HG02571 (cell line): ENCODE results near the gene RASGRF2.

Source experiments
- ATAC-seq: cut with Tn5 transposase; IDR thresholded peaks from one replicate; pipeline ENCODE4 v1.9.1; 2021; ENCODE audit warnings: mild to moderate bottlenecking, moderate library complexity; ENCODE audit not compliant: unreplicated experiment

The RASGRF2 gene

DNA sequence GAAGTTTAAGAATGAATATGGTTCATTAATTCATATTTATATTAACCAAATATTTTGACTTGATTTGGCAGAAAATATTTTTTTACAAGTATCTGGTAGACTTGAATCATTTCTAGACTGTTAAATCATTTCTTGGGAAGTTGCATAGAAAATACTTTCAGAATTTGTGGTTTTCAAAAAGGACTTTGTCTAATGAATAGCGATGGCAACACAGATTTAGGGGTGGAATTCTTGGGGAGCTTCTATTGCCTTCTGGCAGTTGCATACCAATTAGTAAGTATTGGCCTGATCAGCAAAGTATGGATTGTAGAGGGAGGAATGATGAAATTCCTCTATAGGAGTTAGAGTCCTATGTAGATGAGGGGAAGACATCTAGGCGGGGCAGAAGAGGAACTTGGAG is 204.3 kb downstream of the RASGRF2 start:
- no peak for ATAC-seq

DNA sequence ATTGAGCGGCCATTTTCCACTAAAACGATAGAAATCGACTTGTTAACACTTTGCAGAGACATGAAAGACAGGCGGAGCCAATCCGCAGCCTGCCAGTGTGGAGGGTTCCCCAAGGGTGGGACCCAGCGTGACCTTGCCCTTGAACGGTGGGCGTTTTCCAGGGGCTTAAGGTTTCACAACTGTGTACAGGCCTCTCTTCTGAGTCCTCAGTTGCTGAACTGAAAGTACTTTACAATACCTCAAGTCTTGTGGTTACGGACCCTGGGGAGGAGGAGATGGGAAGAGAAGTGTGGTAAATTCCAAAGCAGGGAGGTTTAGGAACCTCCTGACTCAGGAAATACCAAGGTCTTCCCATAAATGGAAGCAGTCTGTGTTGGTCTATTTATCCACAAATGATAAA is 204.8 kb downstream of the RASGRF2 start:
- no peak for ATAC-seq

DNA sequence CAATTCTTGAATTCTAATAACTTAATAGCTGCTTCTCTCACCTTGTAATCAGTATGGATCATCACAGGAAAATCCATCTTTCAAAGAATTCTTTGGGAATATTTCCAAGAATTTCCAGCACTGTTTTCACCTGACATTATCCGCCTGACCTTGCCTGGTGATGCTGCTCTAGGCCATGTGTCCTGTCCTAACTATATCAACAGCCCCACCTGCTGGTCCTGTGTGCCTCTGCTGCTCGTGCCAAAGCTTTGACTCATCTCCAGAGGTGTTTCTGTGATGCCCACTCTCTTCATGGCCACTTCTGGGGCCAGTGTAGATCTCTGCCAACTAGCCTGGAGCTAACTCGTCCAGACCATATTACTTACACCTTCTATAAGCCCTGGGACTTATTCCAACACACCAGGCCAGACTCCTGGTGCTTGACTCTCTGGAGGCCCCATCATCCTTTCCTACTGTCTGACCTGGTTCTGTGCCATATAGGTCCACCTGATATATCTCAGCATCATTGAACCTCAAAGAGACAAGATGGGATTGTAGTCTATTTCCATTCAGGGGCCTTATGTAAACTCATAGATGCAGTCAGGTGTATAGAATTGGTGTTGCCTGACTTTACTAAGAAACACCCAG is 205.4 kb downstream of the RASGRF2 start:
- peak; percentile 80 for ATAC-seq

DNA sequence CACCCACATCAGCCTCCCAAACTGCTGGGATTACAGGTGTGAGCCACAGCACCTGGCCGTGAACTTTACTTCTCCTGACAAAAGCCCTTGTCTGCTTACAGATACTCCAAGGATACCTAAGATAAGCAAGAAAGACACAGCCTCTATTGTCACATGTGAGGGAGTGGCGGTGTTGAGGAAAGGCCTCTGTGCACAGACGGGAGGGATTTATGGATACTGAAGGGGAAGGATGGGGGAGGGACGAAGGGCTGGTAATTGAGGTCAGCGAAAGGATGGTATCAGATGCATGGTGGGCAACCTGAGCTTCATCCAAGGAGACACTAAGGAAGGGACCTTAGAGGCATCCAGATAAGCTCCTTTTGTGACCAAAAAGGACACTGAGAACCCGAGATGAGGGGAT is 206.3 kb downstream of the RASGRF2 start:
- no peak for ATAC-seq

DNA sequence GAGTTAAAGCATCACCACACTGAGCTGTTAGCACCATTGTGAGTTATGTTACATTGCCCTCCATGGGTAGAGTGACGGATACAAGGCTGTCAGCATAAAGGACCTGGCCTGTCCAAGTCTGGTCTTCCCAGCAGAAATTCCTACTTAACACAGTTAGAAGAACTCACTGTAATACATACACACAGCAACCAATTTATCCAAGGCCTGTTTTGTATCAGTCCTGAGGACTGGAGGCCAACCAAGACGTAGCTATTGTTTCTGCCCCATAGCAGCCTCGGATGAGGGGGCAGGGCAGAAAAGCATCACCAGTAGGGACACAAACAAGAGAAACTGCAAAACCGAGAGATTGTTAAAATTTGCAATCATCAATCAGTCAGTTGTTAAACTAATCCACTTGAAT is 206.9 kb downstream of the RASGRF2 start:
- ATAC-seq: no peak

DNA sequence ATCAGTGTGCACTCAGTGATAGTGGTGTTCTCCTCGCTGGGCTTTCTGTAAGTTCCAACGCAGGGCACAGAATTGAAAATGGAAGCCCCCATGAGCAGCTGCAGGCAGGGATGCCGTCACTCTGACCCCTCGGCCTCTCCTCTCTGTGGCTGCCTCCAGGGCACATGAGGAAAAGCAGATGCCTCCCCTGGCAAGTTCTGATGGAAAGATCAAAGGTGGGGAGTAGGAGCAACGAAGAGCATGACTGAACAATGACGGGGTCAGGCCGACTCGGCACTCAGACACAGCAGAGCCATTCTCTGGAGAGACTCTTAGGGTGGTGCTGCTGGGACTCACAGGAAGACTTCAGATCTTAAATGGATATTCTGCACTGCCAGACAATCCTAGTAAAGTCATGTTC is 207.4 kb downstream of the RASGRF2 start:
- no peak for ATAC-seq

DNA sequence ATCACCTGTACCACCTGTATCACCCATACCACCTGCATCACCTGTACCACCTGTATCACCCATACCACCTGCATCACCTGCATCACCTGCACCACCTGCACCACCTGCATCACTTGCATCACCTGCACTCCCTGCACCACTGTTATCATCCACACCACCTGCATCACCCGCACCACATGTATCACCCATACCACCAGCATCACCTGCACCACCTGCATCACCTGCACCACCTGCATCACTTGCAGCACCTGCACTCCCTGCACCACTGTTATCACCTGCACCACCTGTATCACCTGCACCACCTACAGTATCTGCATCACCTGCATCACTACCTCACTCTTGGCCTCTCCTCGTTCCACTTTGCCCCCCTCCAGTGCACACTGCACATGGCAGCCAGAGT is 209.8 kb downstream of the RASGRF2 start:
- ATAC-seq: no peak

DNA sequence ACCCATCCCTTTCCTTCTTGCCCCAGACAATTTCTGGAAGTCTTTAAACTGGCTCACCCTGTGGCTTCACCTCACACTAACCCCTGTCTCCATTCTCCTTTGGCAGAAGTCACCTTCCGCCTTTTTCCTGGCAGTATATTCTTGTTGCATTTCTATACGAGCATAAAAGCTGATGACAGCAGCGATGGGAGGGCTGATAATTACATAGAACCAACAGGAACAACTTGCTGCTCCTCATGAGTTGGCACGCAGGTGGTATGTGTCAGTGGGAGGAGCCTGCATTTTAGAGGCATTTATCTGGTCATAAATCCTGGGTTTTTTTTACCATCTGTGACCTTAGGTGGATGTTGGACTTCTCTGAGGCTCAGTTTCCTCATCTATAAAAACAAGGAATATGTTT is 211.6 kb downstream of the RASGRF2 start:
- ATAC-seq: no peak

DNA sequence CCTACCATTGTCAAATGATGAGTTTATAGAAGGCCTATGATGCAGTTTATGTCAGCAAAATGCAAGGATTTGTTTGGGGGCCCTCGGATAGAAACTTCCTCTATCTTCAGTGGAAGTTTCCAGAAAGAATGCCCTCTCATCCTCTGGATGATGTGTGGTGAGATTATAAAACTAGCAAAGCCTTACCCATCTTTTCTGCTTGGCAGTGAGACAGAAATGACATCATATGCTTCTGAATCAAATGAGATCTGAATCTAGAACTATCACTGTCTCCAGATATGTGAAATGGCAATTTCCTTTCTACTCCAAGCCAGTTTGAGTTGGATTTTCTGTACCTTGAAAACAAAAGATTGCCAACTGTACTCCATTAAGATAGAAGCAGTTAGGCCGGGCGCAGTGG is 212.5 kb downstream of the RASGRF2 start:
- no peak for ATAC-seq

DNA sequence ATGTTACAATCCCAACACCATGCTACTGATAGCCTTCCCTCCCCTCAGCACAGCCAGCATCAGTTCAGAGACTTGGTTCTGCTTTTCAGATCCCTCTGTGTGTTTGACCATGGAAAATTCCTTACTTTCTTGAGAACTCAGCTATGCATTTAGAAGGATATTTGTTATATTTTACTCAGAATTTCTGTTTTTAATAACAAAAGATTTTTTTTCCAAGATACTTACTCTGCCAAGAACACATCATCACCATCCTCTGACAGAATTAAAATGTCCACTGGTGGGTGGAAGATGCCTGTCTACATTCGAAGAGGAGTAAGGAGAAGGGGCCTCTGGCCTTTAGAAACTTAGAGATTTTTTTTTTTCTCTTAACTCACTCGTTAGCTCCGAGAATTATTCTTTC is 216.9 kb downstream of the RASGRF2 start:
- no peak for ATAC-seq

DNA sequence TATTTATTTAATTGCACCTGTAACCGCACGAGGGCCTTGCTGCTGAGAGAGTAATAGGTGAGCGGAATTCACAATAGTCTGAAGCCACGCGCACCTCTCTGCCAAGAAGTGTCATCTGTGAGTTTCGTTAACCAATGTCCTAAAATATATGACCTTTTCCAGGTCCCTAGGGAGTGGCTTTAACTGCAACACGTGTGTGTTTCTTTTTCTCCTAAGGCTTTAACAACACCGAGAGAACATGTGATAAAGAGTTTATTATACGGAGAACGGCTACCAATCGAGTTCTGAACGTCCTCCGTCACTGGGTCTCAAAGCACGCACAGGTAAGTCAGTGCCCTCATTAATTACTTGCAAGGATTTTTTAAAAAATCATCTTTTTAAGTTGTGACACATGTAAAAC is 219.8 kb downstream of the RASGRF2 start:
- ATAC-seq: no peak

DNA sequence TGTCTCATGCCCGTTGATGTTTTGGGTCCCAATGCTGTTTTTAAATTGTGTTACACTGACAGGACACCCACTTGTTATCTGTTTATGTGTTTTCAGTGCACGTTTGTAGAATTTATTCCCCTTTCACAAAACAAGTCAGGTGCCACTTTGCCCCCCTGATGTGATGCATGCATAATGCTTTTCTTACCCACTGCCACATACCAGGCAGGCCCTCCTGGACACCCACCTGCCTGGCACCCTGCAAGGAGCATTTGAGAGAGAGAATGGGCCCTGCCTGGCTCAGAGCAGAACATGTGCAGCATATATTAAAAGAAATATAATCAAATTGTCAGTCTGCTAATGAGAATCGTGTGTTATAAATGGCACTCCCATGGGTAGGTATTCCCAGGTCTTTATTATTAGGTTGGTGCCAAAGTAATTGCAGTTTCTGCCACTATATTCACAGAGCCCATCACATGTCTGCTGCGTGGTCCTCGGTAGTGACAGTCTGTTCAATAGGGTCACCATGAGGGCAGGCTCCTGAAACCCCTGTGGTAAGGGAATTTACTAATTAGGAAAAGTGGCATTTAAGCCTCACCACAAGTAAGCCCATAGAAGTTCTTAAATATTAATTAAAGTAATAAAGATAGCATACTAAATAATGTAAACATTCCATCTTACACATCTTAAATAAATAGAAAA is 220.8 kb downstream of the RASGRF2 start:
- ATAC-seq: no peak

DNA sequence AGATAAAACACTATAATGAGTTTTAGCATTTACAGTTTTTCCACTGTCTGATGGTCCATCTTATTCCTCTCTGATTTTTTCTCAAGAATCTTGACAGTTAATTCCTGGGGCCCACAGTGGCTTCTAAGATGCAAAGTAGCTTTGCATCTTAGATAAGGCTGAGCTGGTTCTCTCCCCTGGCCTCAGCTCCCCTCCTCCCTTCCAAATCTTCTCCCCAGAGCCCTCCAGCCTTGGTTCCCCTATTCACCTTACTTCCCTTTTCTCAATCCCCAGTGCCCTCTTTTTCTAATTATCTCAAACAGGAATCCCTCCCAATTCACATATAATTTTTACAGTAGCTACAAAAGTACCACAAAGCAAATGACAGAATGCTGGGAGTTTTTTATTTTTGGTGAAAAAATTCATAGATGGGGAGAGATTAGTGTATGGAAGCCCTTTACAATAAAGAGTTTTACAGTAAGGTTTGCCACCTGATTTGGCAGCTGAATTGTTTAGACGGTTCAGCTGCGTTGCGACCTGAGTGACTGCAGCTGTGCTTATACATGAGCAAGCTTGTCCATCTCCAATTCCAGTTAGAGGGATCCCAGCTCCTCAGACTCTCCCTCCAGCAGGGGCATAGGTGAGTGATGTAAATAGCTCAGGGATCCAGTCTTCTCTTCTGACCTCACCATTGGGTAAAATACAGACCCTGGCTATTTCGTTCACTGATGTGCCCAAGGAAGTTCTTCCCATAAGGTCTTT is 221.6 kb downstream of the RASGRF2 start:
- ATAC-seq: no peak

DNA sequence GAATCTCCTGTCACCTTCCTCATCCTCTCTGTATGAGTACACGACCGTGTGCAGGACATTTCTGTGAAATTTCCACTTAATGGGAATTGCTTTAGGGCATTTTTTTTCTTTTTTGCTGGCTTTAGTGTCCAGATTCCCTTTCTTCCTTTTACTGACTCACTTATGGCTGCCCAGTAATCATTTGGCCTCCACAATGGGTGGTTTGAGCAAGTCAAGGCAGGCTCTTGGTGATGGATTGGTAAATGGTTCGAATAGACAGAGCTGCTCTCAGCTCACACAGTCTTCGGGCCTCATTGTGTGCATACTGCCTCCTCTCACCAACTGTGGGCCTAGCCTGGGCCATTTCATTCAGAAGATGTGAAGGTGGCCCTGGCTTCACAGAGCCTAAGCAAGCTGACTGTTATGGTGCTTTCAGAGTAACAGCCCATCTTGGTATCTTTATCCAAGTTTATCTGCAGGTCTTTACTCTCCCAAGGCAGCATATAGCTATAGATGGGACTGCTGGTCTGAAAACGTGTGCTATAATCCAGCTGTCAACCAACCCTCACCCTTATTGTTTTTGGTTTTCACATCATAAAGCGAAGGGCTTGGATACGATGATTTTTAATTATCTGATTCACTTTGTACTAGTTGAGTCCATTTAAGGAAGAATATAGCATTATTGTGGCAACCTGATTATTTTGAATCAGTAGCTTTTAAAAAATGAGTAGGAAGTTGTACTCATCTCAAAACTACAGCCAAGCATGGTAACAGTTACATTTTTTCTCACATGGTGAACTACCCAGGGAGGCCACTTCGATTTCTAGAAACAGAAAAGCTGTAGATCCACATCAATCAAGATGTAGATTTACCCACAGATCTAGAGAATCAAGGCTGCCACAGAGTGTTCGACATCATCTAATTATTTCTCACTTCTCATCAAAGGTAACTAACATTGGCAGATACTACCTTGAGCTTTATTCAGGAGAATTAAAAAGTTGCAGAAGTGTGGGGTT is 222.5 kb downstream of the RASGRF2 start:
- no peak for ATAC-seq

DNA sequence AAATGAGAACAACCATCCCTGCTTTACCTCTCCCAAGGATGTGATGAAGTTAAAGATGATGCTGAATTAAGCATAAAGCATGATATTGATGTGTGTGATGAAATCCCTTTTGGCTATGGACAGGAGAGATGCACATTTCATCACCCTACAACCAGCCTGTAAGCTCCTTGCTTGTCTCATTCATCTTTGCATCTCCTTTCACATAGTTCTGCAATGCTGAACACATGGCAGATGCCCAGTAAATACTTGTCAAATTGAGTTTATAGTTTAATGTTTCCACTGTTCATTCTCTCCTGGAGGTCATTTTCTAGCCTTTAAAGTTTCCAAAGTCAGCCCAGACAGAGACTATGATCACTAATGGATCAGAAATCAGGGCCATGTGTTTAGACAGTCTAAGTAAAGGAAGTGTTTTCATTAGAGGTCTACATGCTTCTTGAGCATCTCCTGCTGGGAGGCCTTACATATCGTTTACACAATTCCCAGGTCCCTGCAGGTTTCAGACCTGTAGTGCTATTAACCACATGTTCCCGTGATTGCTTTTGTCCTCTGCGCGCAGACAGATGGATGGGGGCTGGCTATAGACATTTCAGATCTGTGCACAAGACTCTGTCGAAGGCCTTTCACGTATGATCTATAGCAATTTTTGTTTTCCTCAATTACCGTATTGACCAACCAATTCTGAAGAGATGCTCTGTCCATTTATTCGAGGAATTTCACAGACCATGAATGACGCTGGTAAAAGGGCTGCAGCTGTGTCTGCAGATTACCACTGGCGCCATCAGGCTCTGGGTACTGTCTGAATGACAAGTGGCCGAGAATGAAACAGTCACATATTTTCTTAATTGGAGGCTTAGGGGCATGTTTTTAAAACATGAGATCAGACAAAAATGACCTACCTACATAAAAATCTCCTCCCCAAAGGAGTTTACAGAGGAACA is 223.9 kb downstream of the RASGRF2 start:
- no peak for ATAC-seq

DNA sequence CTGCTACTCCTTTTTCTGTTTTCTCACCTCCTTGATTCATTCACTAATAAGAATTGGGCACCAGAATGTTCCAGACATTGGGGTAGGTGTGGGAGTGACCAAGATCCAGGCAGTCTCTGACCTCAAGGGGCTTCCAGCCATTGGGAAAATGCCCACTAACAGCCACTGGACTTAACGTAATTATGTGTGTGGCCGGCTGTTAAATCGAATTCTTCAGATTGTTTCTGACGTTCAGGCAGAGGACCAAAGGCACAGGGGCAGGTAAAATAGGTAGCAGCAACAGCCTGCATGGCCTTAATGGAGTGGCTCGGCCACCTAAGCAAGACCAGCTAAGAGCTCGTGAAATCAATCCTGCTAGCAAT is 224.6 kb downstream of the RASGRF2 start:
- ATAC-seq: no peak

DNA sequence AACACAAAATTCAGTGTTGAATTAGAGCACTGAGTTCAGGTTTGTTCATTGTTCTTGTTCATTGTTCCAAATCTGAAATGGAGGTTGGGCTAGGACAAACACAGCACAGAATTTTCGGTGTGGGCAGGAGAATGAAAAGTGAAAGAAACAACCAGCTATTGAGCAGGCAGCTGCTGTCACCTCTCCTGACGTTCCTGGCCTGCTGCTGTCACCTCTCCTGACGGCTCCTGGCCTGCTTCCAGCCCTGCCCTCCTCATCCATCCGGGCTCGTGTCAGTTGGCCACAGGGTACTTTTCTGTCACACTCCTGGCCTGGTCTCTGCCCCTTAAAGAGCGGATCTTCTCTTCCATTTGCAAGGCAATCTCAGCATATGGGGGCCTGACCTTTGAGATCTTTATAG is 227.7 kb downstream of the RASGRF2 start:
- no peak for ATAC-seq

DNA sequence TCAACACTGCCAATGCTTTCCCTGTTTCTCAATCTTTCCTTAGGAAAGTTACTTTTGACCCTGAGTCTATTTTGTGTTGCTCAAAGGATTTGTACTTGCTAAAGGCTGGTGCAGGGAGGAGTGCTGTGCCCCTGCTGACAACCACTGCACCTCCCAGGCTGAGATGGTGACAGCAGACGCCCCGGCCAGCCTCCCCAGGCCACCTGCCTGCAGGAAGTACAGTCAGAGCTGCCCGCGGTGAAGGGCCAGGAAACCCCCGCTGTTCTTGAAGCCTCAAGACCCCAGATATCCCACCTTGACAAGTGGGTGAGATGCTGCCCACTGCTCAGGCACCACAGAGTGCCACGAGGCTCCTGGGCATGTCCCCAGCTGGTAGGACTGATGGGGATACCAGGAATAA is 228.8 kb downstream of the RASGRF2 start:
- no peak for ATAC-seq

DNA sequence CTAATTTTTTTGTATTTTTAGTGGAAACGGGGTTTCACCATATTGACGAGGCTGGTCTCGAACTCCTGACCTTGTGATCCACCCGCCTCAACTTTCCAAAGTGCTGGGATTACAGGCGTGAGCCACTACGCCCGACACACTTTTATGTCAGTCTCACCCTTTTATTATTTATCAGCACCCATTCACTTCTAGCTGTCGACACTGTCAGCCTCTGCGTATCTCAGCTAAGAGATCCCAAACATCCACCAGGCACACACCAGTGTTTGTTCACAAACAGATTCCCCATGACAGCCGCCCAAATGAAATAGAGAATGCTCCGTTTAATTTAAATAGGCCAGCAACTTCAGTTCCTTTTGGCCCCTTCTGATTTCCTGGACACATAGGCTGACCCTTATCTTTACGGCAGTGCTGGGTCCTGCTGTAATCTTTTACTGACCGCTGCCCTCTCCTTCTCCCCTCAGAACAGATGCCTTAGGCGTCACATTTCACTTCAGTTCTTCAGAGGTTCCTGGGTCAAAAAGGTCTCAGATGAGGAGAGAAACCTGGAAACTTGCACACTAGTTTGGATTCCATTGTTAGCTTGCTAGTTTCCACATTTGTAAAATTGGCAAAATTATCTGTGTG is 229.8 kb downstream of the RASGRF2 start:
- no peak for ATAC-seq
